ENCODE data around the gene TMX3. TPM values are rescaled to one million over a fixed set of nuclear protein-coding genes. Genes with fewer than 3 reads are reported as not detected.

Gene TMX3
- total and polyA plus RNA-seq, 2 donors (not counting 3 experiments of a cell fraction or from before 2014, with no cell fraction given): 20.0 to 65.5 TPM

- intact Hi-C loops (cut with micrococcal nuclease): no loop called here
- TF ChIP-seq, protein P1, sequence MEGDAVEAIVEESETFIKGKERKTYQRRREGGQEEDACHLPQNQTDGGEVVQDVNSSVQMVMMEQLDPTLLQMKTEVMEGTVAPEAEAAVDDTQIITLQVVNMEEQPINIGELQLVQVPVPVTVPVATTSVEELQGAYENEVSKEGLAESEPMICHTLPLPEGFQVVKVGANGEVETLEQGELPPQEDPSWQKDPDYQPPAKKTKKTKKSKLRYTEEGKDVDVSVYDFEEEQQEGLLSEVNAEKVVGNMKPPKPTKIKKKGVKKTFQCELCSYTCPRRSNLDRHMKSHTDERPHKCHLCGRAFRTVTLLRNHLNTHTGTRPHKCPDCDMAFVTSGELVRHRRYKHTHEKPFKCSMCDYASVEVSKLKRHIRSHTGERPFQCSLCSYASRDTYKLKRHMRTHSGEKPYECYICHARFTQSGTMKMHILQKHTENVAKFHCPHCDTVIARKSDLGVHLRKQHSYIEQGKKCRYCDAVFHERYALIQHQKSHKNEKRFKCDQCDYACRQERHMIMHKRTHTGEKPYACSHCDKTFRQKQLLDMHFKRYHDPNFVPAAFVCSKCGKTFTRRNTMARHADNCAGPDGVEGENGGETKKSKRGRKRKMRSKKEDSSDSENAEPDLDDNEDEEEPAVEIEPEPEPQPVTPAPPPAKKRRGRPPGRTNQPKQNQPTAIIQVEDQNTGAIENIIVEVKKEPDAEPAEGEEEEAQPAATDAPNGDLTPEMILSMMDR (IDR thresholded peaks at IDR 0.05; ENCODE audit: extremely low read depth in 1 of 2, insufficient read depth in 1 of 2, low read depth in 1 of 2, low read length in 2 of 2): no peak
- TF ChIP-seq EZH2 (IDR thresholded peaks at IDR 0.05; ENCODE audit: borderline replicate concordance, low read depth, low read length, severe bottlenecking) (no peak), POLR2AphosphoS5 (IDR thresholded peaks at IDR 0.05; ENCODE audit: insufficient read depth, low read depth, low read length) (no peak), POLR2A (IDR thresholded peaks at IDR 0.05; ENCODE audit: low read depth, low read length) (no peak), GATA2 (IDR thresholded peaks at IDR 0.05; ENCODE audit: insufficient read depth, insufficient read length, low read depth, low read length) (no peak), FOS (IDR thresholded peaks at IDR 0.05; ENCODE audit: borderline replicate concordance, insufficient read depth, low read length) (no peak), MYC (IDR thresholded peaks at IDR 0.05; ENCODE audit: low read depth, low read length) (no peak), JUN (IDR thresholded peaks at IDR 0.05; ENCODE audit: borderline replicate concordance, insufficient read depth, insufficient read length, low read depth) (no peak)
- TF ChIP-seq, protein P2, sequence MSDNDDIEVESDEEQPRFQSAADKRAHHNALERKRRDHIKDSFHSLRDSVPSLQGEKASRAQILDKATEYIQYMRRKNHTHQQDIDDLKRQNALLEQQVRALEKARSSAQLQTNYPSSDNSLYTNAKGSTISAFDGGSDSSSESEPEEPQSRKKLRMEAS (IDR thresholded peaks at IDR 0.05; ENCODE audit: insufficient read depth, insufficient read length): no peak
- Histone ChIP-seq H3K9ac (replicated peaks; ENCODE audit: extremely low read depth, insufficient read depth, low read length) (no peak overlapping the region), H3K36me3 (ENCODE audit: control insufficient read depth in 2 of 2, extremely low read depth in 1 of 2, insufficient read depth in 2 of 2, low read length in 2 of 2) (no peaks in the 10 kb centered on the region), H3K4me2 (ENCODE audit: insufficient read depth, low read length) (no peak overlapping the region), H3K9me3 (replicated peaks; ENCODE audit: control insufficient read depth, insufficient read depth, low read length) (no peaks in the 10 kb centered on the region), H3K27ac (ENCODE audit: insufficient read depth, low read depth, low read length) (no peak overlapping the region), H4K20me1 (replicated peaks; ENCODE audit: control insufficient read depth, extremely low read depth, insufficient read depth, low read length) (no peaks in the 10 kb centered on the region), H3K9me1 (replicated peaks; ENCODE audit: control insufficient read depth, extremely low read depth, insufficient read depth, low read length) (no peaks in the 10 kb centered on the region), H3K4me1 (ENCODE audit: control insufficient read depth, extremely low read depth, insufficient read depth, low read length) (no peaks in the 10 kb centered on the region), H3K79me2 (ENCODE audit: control insufficient read depth, insufficient read depth, low read length) (no peaks in the 10 kb centered on the region), H2AFZ (ENCODE audit: low read depth, low read length) (no peak overlapping the region), H3K27me3 (ENCODE audit: control insufficient read depth in 2 of 2, insufficient read depth in 2 of 2, low read length in 2 of 2) (no peaks in the 10 kb centered on the region), H3K4me3 (replicated peaks in 1 of 3; ENCODE audit: insufficient read depth in 1 of 3, low read depth in 1 of 3, low read length in 3 of 3) (no peak overlapping the region)
- dilution Hi-C loops (cut with MboI; ENCODE audit: extremely low pct_ligation_motif_present, low sequenced_read_pairs): no loop called here
- FAIRE-seq (no peak), DNase-seq (ENCODE audit: low read depth, low spot score) (no peak)
- ChIA-PET CTCF (no interaction called here), POLR2A (no interaction called here)
- BruUV-seq (replicated peaks): no TSS peak
Observed at GRCh38 chr18:68739462-68739861, 24.6 kb upstream of the TMX3 start.

Measured in endothelial cell of umbilical vein (primary cell).